ENCODE data around the gene IER2. TPM values are rescaled to one million over a fixed set of nuclear protein-coding genes. Genes with fewer than 3 reads are reported as not detected.
A peak's percentile ranks its signal among the peaks of the same experiment; 100 is the strongest.

Gene IER2
- total RNA-seq, 1 donor from 2014 or later = 72.5 TPM

DNA sequence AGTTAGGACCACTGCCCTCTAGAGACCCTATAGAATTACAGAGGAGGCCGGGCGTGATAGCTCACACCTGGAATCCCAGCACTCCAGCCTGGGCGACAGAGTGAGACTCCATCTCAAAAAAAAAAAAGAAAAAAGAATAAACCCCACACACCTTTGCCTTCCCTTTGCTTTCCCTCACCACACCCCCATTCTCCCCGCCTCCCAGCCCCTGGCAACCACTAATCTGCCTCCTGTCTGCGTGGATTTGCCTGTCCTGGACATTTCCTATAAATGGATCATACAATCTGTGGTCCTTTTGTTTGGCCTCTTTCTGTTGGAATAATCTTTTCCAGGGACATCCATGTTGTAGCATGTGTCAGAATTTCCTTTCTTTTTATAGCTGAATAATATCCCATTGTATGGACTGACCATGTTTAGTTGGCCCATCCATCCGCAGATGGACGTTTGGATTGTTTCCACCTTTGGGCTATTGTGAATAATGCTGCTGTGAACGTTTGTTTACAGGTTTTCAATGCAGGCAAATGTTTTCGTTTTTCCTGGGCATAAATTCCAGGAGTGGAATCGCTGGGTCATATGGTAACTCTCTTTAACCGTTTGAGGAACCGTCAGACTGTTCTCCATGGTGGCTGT lies 16.9 kb upstream of the IER2 start:
- H3K27me3 Mint-ChIP-seq (ENCODE audit: low read depth) = no peaks in the 10 kb centered on the region
- no peak for DNase-seq (ENCODE audit: low read depth, low spot score)
- H3K4me1 Mint-ChIP-seq = peaks cover 11% of the 10 kb centered on the region
- H3K27ac Mint-ChIP-seq (ENCODE audit: unreplicated experiment) = no peak overlapping the region
- TF ChIP-seq, protein P1, sequence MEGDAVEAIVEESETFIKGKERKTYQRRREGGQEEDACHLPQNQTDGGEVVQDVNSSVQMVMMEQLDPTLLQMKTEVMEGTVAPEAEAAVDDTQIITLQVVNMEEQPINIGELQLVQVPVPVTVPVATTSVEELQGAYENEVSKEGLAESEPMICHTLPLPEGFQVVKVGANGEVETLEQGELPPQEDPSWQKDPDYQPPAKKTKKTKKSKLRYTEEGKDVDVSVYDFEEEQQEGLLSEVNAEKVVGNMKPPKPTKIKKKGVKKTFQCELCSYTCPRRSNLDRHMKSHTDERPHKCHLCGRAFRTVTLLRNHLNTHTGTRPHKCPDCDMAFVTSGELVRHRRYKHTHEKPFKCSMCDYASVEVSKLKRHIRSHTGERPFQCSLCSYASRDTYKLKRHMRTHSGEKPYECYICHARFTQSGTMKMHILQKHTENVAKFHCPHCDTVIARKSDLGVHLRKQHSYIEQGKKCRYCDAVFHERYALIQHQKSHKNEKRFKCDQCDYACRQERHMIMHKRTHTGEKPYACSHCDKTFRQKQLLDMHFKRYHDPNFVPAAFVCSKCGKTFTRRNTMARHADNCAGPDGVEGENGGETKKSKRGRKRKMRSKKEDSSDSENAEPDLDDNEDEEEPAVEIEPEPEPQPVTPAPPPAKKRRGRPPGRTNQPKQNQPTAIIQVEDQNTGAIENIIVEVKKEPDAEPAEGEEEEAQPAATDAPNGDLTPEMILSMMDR (conservative IDR thresholded peaks at IDR 0.05) = no peak
- no peaks in the 10 kb centered on the region for H3K9me3 Mint-ChIP-seq
- no peak overlapping the region for H3K4me3 Mint-ChIP-seq
- H3K36me3 Mint-ChIP-seq (ENCODE audit: low read depth) = no peaks in the 10 kb centered on the region

DNA sequence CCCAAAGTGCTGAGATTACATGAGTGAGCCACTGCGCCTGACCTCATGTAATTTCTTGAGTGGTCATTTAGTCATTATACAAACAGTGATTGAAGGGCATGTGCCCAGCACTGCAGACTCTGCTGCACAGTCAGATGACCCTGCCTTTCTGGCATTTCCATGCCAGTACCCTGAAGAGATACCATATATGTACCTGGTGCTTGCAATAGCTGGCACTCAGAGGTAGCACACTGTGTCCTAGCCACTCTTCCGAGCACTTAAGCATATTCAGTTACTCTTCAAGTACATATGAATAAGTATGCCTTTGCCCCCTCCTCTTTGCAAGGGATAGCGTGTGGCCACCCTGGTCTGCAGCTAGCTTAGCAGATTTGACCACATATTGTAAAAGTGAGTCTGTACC lies 15.6 kb upstream of the IER2 start:
- Mint-ChIP-seq H3K4me3 (no peak overlapping the region), H3K36me3 (ENCODE audit: low read depth) (no peaks in the 10 kb centered on the region), H3K4me1 (peaks cover 7% of the 10 kb centered on the region), H3K27ac (ENCODE audit: unreplicated experiment) (no peak overlapping the region), H3K27me3 (ENCODE audit: low read depth) (no peaks in the 10 kb centered on the region), H3K9me3 (no peaks in the 10 kb centered on the region)
- TF ChIP-seq, protein P1 (conservative IDR thresholded peaks at IDR 0.05) = no peak
- no peak for DNase-seq (ENCODE audit: low read depth, low spot score)

DNA sequence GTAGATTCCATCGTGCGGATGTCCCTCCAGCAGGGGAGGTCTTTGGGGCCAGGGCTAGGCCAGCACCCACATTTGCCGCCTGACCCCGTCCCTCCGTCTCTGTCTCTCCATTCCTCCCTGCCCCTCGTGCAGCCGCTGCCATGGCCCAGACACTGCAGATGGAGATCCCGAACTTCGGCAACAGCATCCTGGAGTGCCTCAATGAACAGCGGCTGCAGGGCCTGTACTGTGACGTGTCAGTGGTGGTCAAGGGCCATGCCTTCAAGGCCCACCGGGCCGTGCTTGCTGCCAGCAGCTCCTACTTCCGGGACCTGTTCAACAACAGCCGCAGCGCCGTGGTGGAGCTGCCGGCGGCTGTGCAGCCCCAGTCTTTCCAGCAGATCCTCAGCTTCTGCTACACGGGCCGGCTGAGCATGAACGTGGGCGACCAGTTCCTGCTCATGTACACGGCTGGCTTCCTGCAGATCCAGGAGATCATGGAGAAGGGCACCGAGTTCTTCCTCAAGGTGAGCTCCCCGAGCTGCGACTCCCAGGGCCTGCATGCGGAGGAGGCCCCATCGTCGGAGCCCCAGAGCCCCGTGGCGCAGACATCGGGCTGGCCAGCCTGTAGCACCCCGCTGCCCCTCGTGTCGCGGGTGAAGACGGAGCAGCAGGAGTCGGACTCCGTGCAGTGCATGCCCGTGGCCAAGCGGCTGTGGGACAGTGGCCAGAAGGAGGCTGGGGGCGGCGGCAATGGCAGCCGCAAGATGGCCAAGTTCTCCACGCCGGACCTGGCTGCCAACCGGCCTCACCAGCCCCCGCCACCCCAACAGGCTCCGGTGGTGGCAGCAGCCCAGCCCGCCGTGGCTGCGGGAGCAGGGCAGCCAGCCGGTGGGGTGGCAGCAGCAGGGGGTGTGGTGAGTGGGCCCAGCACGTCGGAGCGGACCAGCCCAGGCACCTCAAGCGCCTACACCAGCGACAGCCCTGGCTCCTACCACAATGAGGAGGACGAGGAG lies 14.8 kb upstream of the IER2 start:
- Mint-ChIP-seq H3K4me3 (no peak overlapping the region), H3K4me1 (peaks cover 7% of the 10 kb centered on the region), H3K27ac (ENCODE audit: unreplicated experiment) (no peak overlapping the region), H3K27me3 (ENCODE audit: low read depth) (no peaks in the 10 kb centered on the region), H3K36me3 (ENCODE audit: low read depth) (no peaks in the 10 kb centered on the region), H3K9me3 (no peaks in the 10 kb centered on the region)
- DNase-seq (ENCODE audit: low read depth, low spot score) = no peak
- TF ChIP-seq, protein P1 (conservative IDR thresholded peaks at IDR 0.05) = no peak

GRCh38 chr19:13137290-13137794 lies 12.9 kb upstream of the IER2 start:
- Mint-ChIP-seq H3K27ac (ENCODE audit: unreplicated experiment) (no peak overlapping the region), H3K4me3 (no peak overlapping the region), H3K27me3 (ENCODE audit: low read depth) (no peaks in the 10 kb centered on the region), H3K9me3 (no peaks in the 10 kb centered on the region), H3K4me1 (peaks cover 4% of the 10 kb centered on the region), H3K36me3 (ENCODE audit: low read depth) (peaks cover 2% of the 10 kb centered on the region)
- TF ChIP-seq, protein P1 (conservative IDR thresholded peaks at IDR 0.05) = no peak
- DNase-seq (ENCODE audit: low read depth, low spot score) = no peak

DNA sequence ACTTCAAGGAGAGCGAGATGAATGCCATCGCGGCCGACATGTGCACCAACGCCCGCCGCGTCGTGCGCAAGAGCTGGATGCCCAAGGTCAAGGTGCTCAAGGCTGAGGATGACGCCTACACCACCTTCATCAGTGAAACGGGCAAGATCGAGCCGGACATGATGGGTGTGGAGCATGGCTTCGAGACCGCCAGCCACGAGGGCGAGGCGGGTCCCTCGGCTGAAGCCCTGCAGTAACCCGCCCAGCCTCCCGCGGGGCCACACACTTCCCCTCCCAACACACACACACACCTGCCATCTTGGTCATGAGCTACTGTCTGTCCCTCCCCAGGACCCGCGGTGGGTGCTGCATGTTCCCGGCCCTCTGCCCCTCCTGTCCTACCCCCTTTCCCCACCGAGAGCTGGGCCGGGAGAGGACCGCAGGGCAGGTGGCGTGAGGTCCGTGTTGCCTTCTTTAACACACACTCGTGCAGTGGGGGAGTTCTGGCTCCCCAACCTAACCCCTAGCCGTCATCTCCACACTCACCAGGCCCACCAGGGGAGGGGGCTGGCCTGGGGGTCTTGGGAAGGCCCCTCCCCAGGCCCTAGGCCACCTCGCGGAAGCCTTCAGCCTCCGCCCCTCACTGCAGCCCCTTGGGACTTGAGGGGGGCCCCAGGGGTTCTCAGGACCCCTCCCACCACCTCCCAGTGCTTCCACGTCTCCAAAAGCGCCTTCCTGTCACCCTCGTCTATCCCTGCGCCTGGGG lies 11.9 kb upstream of the IER2 start:
- H3K36me3 Mint-ChIP-seq (ENCODE audit: low read depth) = peaks cover 2% of the 10 kb centered on the region
- no peaks in the 10 kb centered on the region for H3K9me3 Mint-ChIP-seq
- H3K27me3 Mint-ChIP-seq (ENCODE audit: low read depth) = no peaks in the 10 kb centered on the region
- TF ChIP-seq, protein P1 (conservative IDR thresholded peaks at IDR 0.05) = no peak
- H3K4me1 Mint-ChIP-seq = no peaks in the 10 kb centered on the region
- no peak for DNase-seq (ENCODE audit: low read depth, low spot score)
- no peak overlapping the region for H3K4me3 Mint-ChIP-seq
- H3K27ac Mint-ChIP-seq (ENCODE audit: unreplicated experiment) = peak overlapping the region; percentile 27

Data from neural crest cell (in vitro differentiated cells).